ENCODE measurements around the gene PLB1.
A peak's percentile ranks its signal among the peaks of the same experiment; 100 is the strongest.

The PLB1 gene

DNA sequence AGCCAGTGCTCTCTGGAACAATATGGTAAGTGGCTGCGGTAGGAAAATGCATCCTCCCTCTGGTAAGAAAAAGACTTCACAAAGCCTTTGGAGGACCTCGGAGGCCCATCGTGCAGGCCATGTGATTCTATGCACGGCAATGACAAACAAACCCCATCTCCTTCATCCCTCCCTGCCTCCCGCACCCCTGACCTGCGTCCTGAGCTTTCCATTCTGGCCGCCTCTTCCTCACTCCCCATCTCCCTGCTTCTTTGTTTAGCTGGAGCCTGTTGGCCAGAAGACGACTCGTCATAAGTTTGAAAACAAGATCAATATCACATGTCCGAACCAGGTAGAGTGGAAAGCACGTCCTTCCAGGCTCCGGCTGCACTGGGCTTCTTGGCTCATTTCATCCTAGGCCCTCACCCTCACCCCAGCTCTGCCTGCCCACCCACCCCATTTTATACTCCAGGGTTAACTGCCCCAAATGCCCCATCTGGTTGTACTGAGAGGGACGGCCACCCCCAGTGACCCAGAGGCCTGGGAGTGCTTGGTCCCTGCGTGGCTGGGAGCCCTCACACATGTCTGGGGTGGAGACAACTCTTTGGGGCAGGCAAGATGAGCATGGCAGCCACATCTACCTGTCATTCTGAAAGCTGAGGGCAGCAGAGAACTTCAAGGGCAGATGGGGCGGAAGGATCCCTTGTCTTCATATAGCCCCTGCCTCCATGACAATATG, 94.0 kb downstream of the PLB1 start:
- Histone ChIP-seq H3K27me3 (ENCODE audit: control insufficient read depth, insufficient read depth, low read length) (no peaks in the 10 kb centered on the region), H3K36me3 (ENCODE audit: control insufficient read depth, insufficient read depth, low read length) (no peaks in the 10 kb centered on the region), H3K9ac (ENCODE audit: low read length) (no peak overlapping the region), H3K9me3 (ENCODE audit: control insufficient read depth, low read length) (no peaks in the 10 kb centered on the region), H3K4me3 (ENCODE audit: low read length) (no peak overlapping the region), H3K4me1 (ENCODE audit: control insufficient read depth, insufficient read depth, low read length) (peaks cover 16% of the 10 kb centered on the region)

DNA sequence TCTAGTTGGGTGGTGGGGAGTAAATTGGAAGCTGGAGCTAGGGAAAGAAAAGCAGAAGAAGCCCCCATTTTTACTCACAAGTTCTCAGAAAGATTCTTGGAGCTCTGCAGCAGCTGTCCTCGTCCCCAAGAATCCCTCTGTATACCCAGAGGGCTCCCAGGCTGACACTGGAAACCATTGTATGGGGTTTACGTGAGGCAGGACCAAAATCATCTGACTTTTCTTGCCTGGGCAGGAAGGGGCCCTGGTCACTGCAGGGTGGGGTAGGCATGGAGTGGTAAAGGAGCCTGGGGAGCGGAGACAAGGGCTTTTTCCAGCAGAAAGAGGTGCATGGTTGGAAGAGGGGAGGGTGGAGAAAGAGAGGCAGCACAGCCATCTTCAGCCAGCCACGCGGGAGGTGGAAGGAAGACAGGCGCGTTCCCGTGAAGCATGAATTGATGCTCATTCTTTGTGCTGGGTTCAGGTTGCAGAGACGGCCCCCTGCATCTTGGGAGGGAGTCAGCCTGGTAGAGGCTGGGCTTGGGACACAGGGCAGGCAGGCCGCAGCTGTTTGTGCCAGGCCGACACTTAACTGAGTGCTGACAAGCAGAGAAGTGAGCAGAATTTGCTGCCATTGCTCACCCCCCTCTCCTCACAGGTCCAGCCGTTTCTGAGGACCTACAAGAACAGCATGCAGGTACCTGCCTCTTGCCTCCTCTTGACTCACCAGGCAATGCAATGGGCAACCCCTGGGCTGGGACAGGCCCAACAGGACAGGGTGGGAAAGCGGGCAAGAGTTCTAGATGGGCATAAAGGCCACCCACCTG, 94.8 kb downstream of the PLB1 start:
- Histone ChIP-seq H3K27me3 (ENCODE audit: control insufficient read depth, insufficient read depth, low read length) (no peaks in the 10 kb centered on the region), H3K9ac (ENCODE audit: low read length) (no peak overlapping the region), H3K36me3 (ENCODE audit: control insufficient read depth, insufficient read depth, low read length) (no peaks in the 10 kb centered on the region), H3K4me1 (ENCODE audit: control insufficient read depth, insufficient read depth, low read length) (peaks cover 21% of the 10 kb centered on the region), H3K4me3 (ENCODE audit: low read length) (no peak overlapping the region), H3K9me3 (ENCODE audit: control insufficient read depth, low read length) (no peaks in the 10 kb centered on the region)

DNA sequence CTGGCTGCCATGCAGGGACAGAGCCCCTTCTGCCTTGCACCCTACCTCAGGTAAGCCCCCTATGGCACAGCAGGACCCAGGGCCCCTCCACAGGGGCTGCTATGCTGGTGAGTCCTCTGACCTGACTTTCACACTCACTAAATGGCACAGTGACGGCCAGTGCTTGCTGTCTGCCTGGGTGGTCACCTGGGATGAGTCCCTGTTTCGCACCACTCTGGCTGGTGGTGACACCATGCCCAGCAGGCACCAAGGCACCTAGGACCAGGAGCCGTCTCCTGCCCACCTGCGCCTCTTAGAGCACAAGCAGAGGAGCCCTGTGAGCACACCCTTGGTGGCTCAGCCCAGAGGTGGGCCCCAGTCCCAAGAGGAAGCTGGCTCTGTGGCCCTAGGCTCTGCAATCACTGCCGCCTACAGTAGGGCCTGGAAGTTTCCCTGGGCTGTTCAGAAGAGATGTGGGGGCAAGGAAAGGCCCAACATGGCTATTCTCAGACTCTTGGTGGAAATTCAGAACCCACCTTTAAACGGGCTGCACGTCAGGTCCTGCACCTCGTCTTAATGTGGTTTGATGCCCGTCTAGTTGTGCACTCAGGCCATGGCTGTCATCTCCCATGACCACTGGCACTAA, 96.0 kb downstream of the PLB1 start:
- no peaks in the 10 kb centered on the region for H3K9me3 ChIP-seq (ENCODE audit: control insufficient read depth, low read length)
- H3K27me3 ChIP-seq (ENCODE audit: control insufficient read depth, insufficient read depth, low read length): no peaks in the 10 kb centered on the region
- peaks cover 21% of the 10 kb centered on the region for H3K4me1 ChIP-seq (ENCODE audit: control insufficient read depth, insufficient read depth, low read length)
- no peak overlapping the region for H3K4me3 ChIP-seq (ENCODE audit: low read length)
- H3K9ac ChIP-seq (ENCODE audit: low read length): no peak overlapping the region
- no peaks in the 10 kb centered on the region for H3K36me3 ChIP-seq (ENCODE audit: control insufficient read depth, insufficient read depth, low read length)

DNA sequence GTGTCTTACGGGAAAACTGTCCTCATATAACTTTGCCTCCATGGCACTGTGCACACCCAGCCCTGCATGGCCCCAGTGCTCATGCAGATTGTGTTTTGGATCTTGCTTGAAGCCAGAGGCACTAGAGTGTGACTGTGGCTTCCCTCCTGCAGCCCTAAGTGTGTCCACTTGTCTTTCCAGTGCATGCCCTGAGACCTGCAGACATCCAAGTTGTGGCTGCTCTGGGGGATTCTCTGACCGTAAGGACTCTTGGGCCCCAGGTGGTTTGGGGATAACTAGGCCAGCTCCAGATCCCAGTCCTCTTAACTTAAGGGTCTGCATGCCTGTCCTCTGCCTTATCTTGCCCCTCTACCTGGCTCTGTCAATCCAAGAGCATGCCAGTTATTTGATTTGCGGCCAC, 96.6 kb downstream of the PLB1 start:
- H3K4me1 ChIP-seq (ENCODE audit: control insufficient read depth, insufficient read depth, low read length): peaks cover 21% of the 10 kb centered on the region
- H3K27me3 ChIP-seq (ENCODE audit: control insufficient read depth, insufficient read depth, low read length): no peaks in the 10 kb centered on the region
- H3K9ac ChIP-seq (ENCODE audit: low read length): no peak overlapping the region
- H3K36me3 ChIP-seq (ENCODE audit: control insufficient read depth, insufficient read depth, low read length): no peaks in the 10 kb centered on the region
- no peaks in the 10 kb centered on the region for H3K9me3 ChIP-seq (ENCODE audit: control insufficient read depth, low read length)
- no peak overlapping the region for H3K4me3 ChIP-seq (ENCODE audit: low read length)

DNA sequence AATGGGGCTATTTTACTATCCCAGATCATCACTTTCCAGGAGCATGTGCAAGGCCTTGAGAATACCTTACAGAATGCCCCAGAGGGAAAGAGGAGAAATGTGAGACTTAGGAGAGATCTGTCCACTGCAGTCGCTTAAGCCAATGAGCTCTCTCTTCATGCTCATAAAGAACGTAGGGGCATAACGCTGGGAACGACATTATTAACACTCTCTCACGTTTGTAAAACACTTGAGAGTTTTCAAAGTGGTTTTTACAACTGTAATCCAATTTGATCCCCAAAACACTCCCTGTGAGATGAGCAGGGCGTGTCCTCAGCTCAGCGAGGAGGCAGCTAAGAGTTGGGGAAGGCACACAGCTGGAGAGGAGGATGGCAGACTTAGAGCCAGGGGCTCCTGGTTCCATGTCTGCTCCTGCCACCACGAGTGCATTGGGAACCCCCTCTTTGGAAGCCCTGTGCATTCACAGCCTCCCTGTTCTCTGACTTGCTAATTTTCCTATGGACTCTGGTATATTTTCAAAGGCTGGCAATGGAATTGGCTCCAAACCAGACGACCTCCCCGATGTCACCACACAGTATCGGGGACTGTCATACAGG, 97.4 kb downstream of the PLB1 start:
- Histone ChIP-seq H3K9me3 (ENCODE audit: control insufficient read depth, low read length) (no peaks in the 10 kb centered on the region), H3K4me3 (ENCODE audit: low read length) (no peak overlapping the region), H3K27me3 (ENCODE audit: control insufficient read depth, insufficient read depth, low read length) (no peaks in the 10 kb centered on the region), H3K4me1 (ENCODE audit: control insufficient read depth, insufficient read depth, low read length) (peaks cover 21% of the 10 kb centered on the region), H3K36me3 (ENCODE audit: control insufficient read depth, insufficient read depth, low read length) (no peaks in the 10 kb centered on the region), H3K9ac (ENCODE audit: low read length) (no peak overlapping the region)

DNA sequence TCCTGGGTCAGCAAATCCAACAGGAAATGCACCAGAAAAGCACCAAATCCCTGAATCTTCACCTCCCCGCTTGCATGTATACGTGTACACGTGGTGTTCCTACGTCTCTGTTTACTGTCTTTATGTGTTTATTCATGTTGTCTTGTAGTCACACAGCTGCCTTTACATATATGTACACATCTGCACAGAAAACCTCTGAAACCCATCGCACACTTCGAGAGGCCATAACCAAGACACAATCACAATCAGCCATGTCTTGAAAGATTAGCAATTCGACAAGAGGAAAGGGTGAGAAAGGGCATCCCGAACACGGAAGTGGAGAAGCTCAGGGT, 98.1 kb downstream of the PLB1 start:
- Histone ChIP-seq H3K4me1 (ENCODE audit: control insufficient read depth, insufficient read depth, low read length) (peaks cover 21% of the 10 kb centered on the region), H3K9me3 (ENCODE audit: control insufficient read depth, low read length) (no peaks in the 10 kb centered on the region), H3K27me3 (ENCODE audit: control insufficient read depth, insufficient read depth, low read length) (no peaks in the 10 kb centered on the region), H3K36me3 (ENCODE audit: control insufficient read depth, insufficient read depth, low read length) (no peaks in the 10 kb centered on the region), H3K4me3 (ENCODE audit: low read length) (peak overlapping the region; percentile 14), H3K9ac (ENCODE audit: low read length) (peak overlapping the region; percentile 74)

DNA sequence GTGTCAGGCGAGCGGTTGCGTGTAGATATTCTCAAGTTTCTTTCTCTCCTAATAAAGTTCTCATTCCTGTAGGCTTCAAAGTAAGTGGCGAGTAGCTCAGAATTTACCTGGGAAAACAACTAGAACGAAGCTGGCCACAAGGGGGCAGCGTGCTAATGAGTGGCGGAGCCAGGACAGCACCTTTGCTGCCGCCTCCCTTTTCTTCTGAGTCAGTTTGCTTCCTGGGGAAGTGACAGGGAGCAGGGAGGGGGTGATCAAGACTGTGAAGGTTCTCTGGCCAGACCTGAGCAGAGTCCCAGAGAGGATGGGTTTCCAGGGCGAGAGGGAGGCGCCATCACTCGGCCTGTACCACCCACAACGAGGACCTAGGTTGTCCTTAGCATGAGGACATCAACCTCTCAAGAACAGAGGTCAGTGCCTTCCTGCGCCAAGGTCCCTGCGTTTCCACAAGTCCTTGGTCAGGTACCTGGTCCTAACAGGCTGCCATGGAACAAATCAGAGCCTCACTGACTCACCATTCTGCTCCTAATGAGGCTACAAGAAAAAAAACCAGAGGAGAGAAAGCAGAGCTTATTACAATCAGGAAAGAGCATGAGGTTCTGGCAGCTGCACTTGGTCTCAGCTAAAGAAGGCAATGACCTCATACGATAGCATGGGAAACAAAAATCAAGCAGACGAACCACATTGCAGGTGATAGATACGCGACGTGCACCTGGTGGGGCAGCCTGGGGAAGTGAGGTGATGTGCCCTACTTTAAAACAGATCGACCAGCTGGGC, 98.7 kb downstream of the PLB1 start:
- Histone ChIP-seq H3K9me3 (ENCODE audit: control insufficient read depth, low read length) (no peaks in the 10 kb centered on the region), H3K27me3 (ENCODE audit: control insufficient read depth, insufficient read depth, low read length) (no peaks in the 10 kb centered on the region), H3K4me3 (ENCODE audit: low read length) (peak overlapping the region; percentile 14), H3K4me1 (ENCODE audit: control insufficient read depth, insufficient read depth, low read length) (peaks cover 21% of the 10 kb centered on the region), H3K9ac (ENCODE audit: low read length) (peak overlapping the region; percentile 74), H3K36me3 (ENCODE audit: control insufficient read depth, insufficient read depth, low read length) (no peaks in the 10 kb centered on the region)

DNA sequence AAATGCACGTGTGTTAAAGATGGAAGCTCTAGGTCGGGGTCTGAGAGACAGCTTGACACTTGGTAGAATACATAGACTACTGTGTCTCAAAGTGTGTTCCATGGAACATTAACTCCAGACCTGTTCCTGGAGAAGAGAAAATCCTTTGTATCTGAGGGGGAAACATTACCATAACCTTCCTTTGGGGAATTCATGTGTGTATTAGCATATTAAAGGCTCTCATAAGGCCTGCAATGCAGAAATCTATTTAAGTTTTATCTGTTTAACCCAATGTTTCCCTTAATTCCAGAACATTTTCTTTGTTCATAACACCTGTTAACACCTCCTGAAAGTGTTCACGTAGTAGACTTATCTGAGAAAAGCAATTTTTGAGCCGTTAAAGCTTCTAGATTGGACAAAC, 99.5 kb downstream of the PLB1 start:
- H3K36me3 ChIP-seq (ENCODE audit: control insufficient read depth, insufficient read depth, low read length): no peaks in the 10 kb centered on the region
- no peak overlapping the region for H3K9ac ChIP-seq (ENCODE audit: low read length)
- peaks cover 21% of the 10 kb centered on the region for H3K4me1 ChIP-seq (ENCODE audit: control insufficient read depth, insufficient read depth, low read length)
- no peaks in the 10 kb centered on the region for H3K27me3 ChIP-seq (ENCODE audit: control insufficient read depth, insufficient read depth, low read length)
- H3K9me3 ChIP-seq (ENCODE audit: control insufficient read depth, low read length): no peaks in the 10 kb centered on the region
- no peak overlapping the region for H3K4me3 ChIP-seq (ENCODE audit: low read length)

DNA sequence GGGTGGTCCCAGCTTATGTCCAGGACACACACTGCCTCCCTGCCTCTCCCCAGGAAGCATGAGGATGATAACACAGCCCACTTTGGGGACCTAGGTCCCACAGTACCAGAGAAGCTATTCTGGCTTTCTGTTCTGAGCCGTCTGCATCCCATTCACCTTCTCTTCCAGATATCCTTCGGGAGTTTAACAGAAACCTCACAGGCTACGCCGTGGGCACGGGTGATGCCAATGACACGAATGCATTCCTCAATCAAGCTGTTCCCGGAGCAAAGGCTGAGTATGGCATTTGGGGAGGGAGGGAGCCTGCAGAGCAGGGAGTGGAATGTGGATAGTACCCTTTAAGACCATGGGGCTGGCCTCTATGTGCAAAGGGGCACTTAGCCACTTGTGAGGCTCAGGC, 102.6 kb downstream of the PLB1 start:
- peaks cover 28% of the 10 kb centered on the region for H3K4me1 ChIP-seq (ENCODE audit: control insufficient read depth, insufficient read depth, low read length)
- no peak overlapping the region for H3K9ac ChIP-seq (ENCODE audit: low read length)
- no peaks in the 10 kb centered on the region for H3K36me3 ChIP-seq (ENCODE audit: control insufficient read depth, insufficient read depth, low read length)
- H3K9me3 ChIP-seq (ENCODE audit: control insufficient read depth, low read length): no peaks in the 10 kb centered on the region
- no peak overlapping the region for H3K4me3 ChIP-seq (ENCODE audit: low read length)
- no peaks in the 10 kb centered on the region for H3K27me3 ChIP-seq (ENCODE audit: control insufficient read depth, insufficient read depth, low read length)

DNA sequence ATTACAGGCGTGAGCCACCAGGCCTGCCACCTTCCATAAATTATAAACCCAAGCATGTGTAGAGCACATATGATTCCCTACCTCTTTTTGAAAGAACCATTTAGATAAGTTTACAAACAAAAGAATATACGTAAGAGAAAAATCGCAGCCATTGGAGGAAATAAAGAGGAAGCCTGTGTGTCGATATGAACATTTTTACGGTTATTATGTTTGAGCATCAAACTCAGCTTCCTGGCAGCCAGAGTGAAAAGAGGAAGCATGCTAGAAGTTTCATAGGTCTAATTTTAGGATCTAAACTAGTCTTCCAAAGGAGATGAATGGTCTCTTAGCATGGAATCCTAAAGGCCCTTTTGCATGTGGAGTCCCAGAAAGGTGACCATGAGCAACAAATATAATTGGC, 104.3 kb downstream of the PLB1 start:
- Histone ChIP-seq H3K9me3 (ENCODE audit: control insufficient read depth, low read length) (no peaks in the 10 kb centered on the region), H3K4me1 (ENCODE audit: control insufficient read depth, insufficient read depth, low read length) (peaks cover 22% of the 10 kb centered on the region), H3K36me3 (ENCODE audit: control insufficient read depth, insufficient read depth, low read length) (no peaks in the 10 kb centered on the region), H3K4me3 (ENCODE audit: low read length) (no peak overlapping the region), H3K27me3 (ENCODE audit: control insufficient read depth, insufficient read depth, low read length) (no peaks in the 10 kb centered on the region), H3K9ac (ENCODE audit: low read length) (no peak overlapping the region)

DNA sequence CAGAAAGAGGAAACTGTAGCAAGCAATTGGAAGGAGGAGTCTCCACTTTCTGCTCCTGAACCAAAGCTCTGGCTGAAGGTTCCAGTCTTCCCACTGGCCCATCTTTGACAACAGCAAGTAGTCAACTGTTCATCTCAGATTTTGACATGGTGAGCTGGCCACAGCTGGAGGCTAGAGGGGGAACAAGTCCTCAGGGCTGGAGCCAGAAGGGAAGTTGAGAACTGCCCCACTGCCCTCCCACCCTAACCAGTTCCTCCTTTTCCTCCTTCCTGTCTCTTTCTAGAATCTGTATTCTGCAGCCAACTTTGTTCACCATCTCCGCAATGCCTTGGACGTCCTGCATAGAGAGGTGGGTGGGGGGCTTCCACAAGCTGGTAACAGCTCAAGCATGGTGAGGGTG, 105.8 kb downstream of the PLB1 start:
- Histone ChIP-seq H3K4me1 (ENCODE audit: control insufficient read depth, insufficient read depth, low read length) (peaks cover 20% of the 10 kb centered on the region), H3K36me3 (ENCODE audit: control insufficient read depth, insufficient read depth, low read length) (no peaks in the 10 kb centered on the region), H3K9me3 (ENCODE audit: control insufficient read depth, low read length) (no peaks in the 10 kb centered on the region), H3K4me3 (ENCODE audit: low read length) (no peak overlapping the region), H3K27me3 (ENCODE audit: control insufficient read depth, insufficient read depth, low read length) (no peaks in the 10 kb centered on the region), H3K9ac (ENCODE audit: low read length) (no peak overlapping the region)

Measured in mucosa of stomach (tissue), 1 donor.